Skeletal muscle satellite cell (primary cell): ENCODE results near the gene TSC22D2. TPM values are rescaled to one million over a fixed set of nuclear protein-coding genes. Genes with fewer than 3 reads are reported as not detected.
A peak's percentile ranks its signal among the peaks of the same experiment; 100 is the strongest.

ENCODE experiments used
- H3K27me3 ChIP-seq: 2 replicates; pipeline ENCODE4 v1.7.0; 2013; ENCODE audit warnings: low read length; ENCODE audit not compliant: control insufficient read depth, insufficient read depth
- H3K36me3 ChIP-seq: 2 replicates; pipeline ENCODE4 v1.7.0; 2013; ENCODE audit warnings: mild to moderate bottlenecking, control low read depth, low read length; ENCODE audit not compliant: insufficient read depth
- H3K4me1 ChIP-seq: 2 replicates; pipeline ENCODE4 v1.7.0; 2013; ENCODE audit warnings: low read length; ENCODE audit not compliant: control insufficient read depth, insufficient read depth
- H3K4me2 ChIP-seq: 2 replicates; pipeline ENCODE4 v1.7.0; 2013; ENCODE audit warnings: mild to moderate bottlenecking, low read length
- H3K4me3 ChIP-seq: 2 replicates; pipeline ENCODE4 v1.7.0; 2013; ENCODE audit warnings: low read length
- H3K9ac ChIP-seq: 2 replicates; pipeline ENCODE4 v1.7.0; 2013; ENCODE audit warnings: mild to moderate bottlenecking, low read depth, low read length, moderate library complexity
- H3K9me3 ChIP-seq: replicated peaks from 2 replicates; pipeline ENCODE4 v1.7.0; 2013; ENCODE audit warnings: mild to moderate bottlenecking, control low read depth, low read length
- total RNA-seq: library from RNA; depleted of rRNA; stranded (reverse); fragments of >200 nt; gene quantifications from 2 replicates; pipeline ENCODE4 v1.2.3, GENCODE V29; 2012; rRNA removed

Gene TSC22D2
- total RNA-seq: 9.1 and 10.0 TPM in 2 replicates

DNA sequence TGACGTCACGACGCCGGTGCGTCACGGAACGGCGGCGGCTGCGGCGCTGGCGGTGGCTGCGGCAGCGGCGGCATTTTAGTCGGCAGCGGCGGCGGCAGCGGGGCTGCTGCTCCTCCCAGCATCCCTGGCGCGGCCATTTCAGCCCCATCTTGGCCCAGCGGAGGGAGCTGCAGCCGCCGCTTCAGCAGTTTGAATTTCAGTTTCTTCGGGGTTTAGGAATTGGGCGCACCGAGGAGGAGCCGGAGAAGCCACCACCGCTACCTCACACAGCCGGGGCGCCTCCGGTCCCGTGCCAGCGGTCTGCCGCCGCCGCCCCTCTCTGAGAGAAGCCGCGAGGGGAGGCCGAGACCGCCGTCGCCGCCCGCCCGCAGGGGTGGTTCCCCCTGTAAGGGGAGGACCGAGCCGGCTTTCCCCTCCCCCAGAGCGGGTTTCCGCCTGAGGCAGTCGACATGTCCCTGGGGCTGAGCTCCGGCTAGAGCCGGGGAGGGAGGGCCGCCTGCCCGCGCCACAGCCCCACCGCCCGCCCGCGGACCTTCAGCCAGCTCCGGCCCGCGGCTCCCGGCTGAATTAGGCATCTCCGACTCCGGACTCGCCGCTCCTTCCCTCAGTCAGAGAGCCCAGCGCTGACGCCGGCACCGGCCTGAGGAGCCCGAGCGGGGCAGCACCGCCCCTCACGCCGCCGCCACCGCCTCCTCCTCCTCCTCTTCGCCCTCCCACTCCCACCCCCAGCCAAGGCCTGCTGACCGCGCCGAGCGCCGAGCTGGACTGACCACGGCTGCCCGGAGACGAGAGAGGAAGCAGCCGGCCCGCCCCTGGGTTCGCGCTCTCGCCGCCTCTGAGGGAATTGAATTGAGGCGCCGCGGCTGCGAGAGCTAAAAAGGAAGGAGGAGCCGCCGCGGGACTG, at the start of gene TSC22D2:
Gene TSC22D2 (plus strand): TSS at position 78 of the 904 bp plus-strand sequence. CDS start 1,053 bp downstream, outside the sequence.
- no peaks in the 10 kb centered on the region for H3K27me3 ChIP-seq
- H3K4me2 ChIP-seq: peak within 1 kb of the TSS; percentile 88
- peaks cover 26% of the 10 kb centered on the region for H3K36me3 ChIP-seq
- H3K9ac ChIP-seq: peak within 1 kb of the TSS; percentile 97
- peak within 1 kb of the TSS; percentile 98 for H3K4me3 ChIP-seq
- no peaks in the 10 kb centered on the region for H3K9me3 ChIP-seq
- peaks cover 10% of the 10 kb centered on the region for H3K4me1 ChIP-seq

DNA sequence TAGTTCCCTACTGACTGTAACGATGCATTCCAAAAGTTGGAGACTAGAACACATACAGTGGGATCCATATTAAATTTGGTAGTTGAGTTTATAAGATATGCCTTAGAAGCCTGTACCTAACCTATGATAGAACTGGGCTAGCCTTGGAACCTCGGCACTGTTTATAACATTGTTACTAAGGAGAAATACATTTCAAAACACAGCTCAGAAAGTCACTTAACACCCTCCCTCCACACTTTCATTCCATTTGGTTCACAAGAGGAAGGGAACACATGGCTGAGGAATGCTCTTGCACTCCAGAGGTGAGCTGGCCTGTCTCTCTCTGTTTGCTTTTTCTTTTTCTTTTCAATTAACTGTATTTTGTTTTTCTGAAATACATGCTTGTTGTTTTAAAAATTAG, 48.7 kb upstream of the TSC22D2 start:
- Histone ChIP-seq H3K9ac (no peak overlapping the region), H3K27me3 (no peaks in the 10 kb centered on the region), H3K36me3 (no peaks in the 10 kb centered on the region), H3K9me3 (no peaks in the 10 kb centered on the region), H3K4me3 (no peak overlapping the region), H3K4me1 (no peaks in the 10 kb centered on the region), H3K4me2 (no peak overlapping the region)

DNA sequence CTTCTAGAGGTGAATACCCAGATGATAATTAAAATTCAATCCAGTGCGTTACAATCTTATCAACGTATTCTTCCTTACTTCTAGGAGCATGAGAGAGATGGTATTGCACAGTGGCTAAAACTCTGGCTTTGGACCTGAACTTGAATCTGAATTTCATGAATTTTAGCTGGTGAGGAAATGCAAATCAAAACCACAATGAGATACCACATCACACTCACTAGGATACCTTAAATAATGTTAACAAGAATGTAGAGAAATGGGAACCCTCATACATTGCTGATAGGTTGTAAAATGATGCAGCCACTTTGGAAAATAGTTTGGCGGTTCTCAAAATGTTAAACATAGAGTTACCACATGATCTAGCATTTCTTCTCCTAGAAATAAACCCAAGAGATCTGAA, 47.1 kb upstream of the TSC22D2 start:
- Histone ChIP-seq H3K27me3 (no peaks in the 10 kb centered on the region), H3K9me3 (no peaks in the 10 kb centered on the region), H3K4me2 (no peak overlapping the region), H3K9ac (no peak overlapping the region), H3K4me1 (peaks cover 9% of the 10 kb centered on the region), H3K4me3 (no peak overlapping the region), H3K36me3 (no peaks in the 10 kb centered on the region)

DNA sequence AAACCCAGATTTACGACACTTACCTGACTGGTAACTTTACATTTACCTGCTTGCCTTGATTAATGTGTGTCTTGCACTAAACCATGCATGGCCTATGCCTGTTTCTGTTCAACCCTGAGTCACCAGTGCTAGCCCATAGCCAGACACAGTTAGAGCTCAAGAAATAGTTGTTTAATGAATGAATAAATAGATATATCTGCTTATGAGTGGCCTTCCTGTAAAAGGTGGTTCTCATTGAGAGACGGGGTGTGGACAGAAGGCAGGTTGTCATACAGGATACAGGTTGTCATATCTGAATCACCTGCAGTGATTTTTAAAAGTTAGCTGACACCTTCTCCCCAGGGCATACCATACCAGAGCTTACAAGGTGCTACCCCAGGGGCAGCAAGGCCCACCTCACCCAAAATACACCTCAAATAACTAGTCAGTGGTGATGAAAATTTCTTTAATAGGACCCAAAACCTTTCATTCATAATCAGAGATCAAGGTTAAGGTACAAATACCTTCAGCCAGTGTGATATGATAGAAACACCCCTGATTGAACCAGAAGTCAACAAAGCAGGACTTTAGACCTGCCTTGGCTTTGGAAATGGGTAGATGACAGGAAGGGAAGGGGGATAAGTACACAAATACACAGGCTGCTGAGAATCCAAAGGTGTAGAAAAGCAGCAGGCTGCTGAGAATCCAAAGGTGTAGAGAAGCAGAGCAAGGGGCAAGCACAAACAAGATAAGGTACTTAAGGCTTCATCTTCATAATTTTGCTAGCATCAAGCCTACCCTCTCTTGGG, 45.4 kb upstream of the TSC22D2 start:
- Histone ChIP-seq H3K27me3 (no peaks in the 10 kb centered on the region), H3K9me3 (no peaks in the 10 kb centered on the region), H3K36me3 (no peaks in the 10 kb centered on the region), H3K4me2 (no peak overlapping the region), H3K4me3 (no peak overlapping the region), H3K9ac (no peak overlapping the region), H3K4me1 (peaks cover 9% of the 10 kb centered on the region)

DNA sequence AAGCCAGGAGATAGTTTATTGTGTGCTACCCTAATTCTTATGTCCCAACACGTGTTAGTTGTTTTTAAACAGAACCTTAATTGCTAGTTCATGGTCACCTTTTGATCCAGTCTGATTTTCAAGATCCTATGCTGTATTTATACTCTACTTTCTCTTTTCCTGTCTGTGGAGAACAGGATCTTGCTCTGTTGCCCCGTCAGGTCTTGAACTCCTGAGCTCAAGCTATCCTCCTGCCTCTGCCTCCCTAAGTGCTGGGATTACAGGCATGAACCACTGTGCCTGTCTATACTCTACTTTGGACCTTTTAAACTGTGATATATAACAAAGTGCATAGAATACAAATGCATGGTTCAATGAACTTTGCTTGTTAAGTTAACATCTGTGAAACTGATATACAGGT, 44.7 kb upstream of the TSC22D2 start:
- Histone ChIP-seq H3K4me3 (no peak overlapping the region), H3K9ac (no peak overlapping the region), H3K27me3 (no peaks in the 10 kb centered on the region)

DNA sequence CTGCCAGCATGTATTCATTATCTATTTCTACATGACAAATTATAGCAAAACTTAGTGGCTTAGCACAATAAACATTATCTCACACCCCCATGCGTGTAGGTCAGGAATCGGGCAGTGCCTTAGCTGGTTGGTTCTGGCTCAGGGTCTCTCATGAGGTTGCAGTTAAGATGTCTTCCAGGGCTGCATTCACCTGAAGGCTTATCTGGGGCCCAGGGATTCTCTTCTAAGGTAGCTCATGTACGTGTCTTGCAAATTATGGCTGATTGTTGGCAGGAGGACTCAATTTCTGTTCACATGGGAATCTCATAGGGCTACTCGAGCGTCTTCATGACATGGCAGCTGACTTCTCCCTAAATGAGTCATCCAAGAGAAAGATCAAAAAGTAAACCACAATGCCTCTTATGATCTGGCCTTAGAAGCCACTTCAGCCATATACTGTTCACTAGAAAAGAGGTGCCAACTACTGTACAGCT, 42.9 kb upstream of the TSC22D2 start:
- peak overlapping the region; percentile 10 for H3K4me2 ChIP-seq
- no peaks in the 10 kb centered on the region for H3K27me3 ChIP-seq
- no peaks in the 10 kb centered on the region for H3K9me3 ChIP-seq
- H3K4me3 ChIP-seq: no peak overlapping the region
- no peaks in the 10 kb centered on the region for H3K36me3 ChIP-seq
- no peak overlapping the region for H3K9ac ChIP-seq
- H3K4me1 ChIP-seq: peaks cover 16% of the 10 kb centered on the region

More for the DNA sequence above, 44.7 kb upstream of the TSC22D2 start:
- H3K4me1 ChIP-seq: peaks cover 9% of the 10 kb centered on the region
- no peak overlapping the region for H3K4me2 ChIP-seq
- H3K9me3 ChIP-seq: no peaks in the 10 kb centered on the region
- no peaks in the 10 kb centered on the region for H3K36me3 ChIP-seq

DNA sequence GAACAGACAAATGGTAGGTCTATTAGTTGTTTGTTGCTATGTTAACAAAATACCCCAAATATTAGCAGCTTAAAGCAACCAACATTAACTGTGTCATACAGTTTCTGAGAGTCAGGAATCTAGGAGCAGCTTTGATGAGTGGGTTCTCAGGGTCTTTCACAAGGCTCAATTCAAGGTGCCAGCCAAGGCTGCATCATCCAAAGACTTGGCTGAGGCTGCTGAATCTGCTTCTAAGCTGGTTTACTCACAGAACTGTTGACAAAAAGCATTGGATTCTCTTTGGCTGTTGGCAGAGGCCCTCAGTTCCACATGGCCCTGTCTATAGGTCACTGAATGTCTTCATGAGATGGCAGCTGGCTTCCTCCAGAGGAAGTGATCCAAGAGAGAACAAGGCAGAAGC, 40.3 kb upstream of the TSC22D2 start:
- Histone ChIP-seq H3K4me2 (no peak overlapping the region), H3K4me1 (peaks cover 40% of the 10 kb centered on the region), H3K36me3 (no peaks in the 10 kb centered on the region), H3K9ac (no peak overlapping the region), H3K9me3 (no peaks in the 10 kb centered on the region), H3K27me3 (no peaks in the 10 kb centered on the region), H3K4me3 (no peak overlapping the region)

DNA sequence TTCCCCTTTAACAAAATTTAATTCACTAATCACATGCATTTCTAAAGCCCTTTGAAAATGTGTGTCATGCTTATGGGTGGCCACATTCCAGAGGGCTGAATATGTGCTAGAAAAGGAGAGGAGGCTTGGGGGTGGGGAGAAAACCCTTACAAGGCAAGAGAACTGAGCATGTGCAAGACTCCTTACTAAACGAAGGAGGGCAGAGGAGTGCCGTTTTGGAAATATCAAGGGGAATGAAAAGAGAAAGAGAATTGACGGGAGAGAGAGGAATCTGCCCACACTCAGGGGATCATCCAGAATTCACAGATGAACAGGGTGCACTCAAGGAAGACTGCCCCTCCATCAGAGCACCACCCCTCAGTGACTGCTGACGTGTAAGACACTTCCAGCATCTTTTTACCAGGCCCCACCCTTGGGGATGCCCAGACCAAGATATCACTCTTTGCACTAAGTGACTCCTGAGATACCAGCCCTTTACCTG, 37.9 kb upstream of the TSC22D2 start:
- Histone ChIP-seq H3K9me3 (no peaks in the 10 kb centered on the region), H3K27me3 (no peaks in the 10 kb centered on the region), H3K4me3 (peak overlapping the region; percentile 73), H3K9ac (peak overlapping the region; percentile 85), H3K4me2 (peak overlapping the region; percentile 86), H3K36me3 (no peaks in the 10 kb centered on the region), H3K4me1 (peaks cover 38% of the 10 kb centered on the region)

DNA sequence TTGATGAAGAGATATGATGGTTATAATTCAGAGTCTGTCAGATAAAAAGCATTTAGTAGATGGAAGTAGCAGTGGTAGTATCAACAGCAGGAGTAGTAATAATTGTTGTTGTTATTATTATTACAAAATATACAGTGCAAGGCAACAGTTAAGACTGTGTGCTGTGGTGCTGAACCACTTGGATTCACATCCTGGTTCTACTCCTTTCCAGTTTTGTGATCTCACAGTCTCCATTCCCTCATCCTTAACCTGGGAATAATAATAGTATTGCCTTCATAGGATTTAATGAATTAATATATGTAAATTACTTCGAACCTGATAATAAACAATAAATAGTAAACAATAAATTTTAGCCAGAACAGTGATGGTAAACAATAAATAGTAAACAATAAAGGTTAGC, 37.1 kb upstream of the TSC22D2 start:
- Histone ChIP-seq H3K4me3 (peak overlapping the region; percentile 73), H3K27me3 (no peaks in the 10 kb centered on the region), H3K9me3 (no peaks in the 10 kb centered on the region), H3K36me3 (no peaks in the 10 kb centered on the region), H3K9ac (peak overlapping the region; percentile 85), H3K4me1 (peaks cover 35% of the 10 kb centered on the region), H3K4me2 (peak overlapping the region; percentile 86)

DNA sequence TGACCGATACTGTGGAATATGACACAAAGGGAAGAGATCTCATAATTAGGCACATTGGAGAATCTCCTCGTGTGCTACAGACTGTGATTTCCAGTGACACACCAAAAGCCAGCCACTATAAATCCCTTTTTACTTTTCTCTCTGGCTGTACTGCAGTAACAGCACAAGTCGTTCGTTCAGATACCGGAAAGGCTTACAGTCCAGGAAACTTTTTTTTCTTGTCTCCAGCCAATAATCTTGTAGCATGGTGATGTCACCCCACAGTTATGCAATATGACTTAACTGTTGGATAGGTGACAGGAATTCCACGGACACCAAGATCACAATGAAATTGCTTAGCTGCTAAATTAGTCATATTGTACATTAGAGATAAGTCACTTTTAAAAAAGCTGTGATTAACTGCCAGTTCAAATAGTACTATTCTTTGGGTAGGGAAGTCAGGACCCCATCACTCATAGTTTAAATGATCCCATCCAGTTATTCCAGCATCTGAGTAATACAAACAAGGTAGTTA, 36.3 kb upstream of the TSC22D2 start:
- Histone ChIP-seq H3K4me3 (peak overlapping the region; percentile 73), H3K4me1 (peaks cover 41% of the 10 kb centered on the region), H3K27me3 (no peaks in the 10 kb centered on the region), H3K9me3 (no peaks in the 10 kb centered on the region), H3K9ac (peak overlapping the region; percentile 85), H3K4me2 (peak overlapping the region; percentile 86), H3K36me3 (no peaks in the 10 kb centered on the region)

DNA sequence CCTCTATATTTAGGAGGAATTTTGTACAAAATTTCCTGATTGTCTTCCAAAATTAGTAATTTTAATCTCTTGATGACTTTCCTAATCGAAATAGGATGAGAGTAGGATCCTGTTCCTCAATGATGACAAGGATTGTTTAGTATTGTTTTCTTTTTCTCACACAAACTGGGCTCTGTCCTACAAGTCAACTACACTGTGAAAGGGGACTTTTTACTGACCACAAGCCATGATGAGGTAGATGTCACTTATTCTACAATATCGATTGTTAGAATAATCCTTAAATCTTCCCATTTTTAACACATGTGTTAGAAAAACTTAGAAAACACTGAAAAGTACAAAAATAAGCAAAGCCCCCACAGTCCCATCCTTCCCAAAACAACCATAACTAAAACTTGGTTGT, 35.8 kb upstream of the TSC22D2 start:
- Histone ChIP-seq H3K9me3 (no peaks in the 10 kb centered on the region), H3K9ac (peak overlapping the region; percentile 50), H3K4me2 (peak overlapping the region; percentile 86), H3K27me3 (no peaks in the 10 kb centered on the region), H3K4me3 (peak overlapping the region; percentile 34), H3K4me1 (peaks cover 41% of the 10 kb centered on the region), H3K36me3 (no peaks in the 10 kb centered on the region)
